ENCODE measurements around the gene KCNIP4.

DNA sequence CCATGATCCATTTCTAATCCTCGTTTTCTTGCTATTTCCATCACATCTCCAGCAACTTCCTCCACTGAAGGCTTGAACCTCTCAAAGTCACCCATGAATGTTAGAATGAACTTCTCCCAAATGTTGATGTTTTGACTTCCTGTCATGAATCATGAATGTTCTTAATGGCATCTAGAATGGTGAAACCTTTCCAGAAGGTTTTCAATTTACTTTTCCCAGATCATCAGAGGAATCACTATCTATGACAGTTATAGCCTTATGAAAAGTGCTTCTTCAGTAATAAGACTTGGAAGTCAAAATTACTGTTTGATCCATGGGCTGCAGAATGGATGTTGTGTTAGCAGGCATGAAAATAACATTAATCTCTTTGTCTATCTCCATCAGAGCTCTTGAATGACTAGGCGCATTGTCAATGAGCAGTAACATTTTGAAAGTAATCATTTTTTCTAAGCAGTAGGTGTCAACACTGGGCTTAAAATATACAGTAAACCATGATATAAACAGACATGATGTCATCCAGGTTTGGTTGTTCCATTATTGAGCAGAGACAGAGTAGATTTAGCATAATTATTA lies 268.2 kb downstream of the KCNIP4 start:
- TF ChIP-seq POLR2A (IDR thresholded peaks at IDR 0.05) (no peak), CTCF (IDR thresholded peaks at IDR 0.05) (no peak)
